ENCODE results near the gene DPYSL4. TPM values are rescaled to one million over a fixed set of nuclear protein-coding genes. Genes with fewer than 3 reads are reported as not detected.

Gene DPYSL4
- total and polyA plus RNA-seq, 2 of the 13 experiments (the other 11 are each of a cell fraction or from before 2014, with no cell fraction given) = 0.84 to 1.2 TPM

DNA sequence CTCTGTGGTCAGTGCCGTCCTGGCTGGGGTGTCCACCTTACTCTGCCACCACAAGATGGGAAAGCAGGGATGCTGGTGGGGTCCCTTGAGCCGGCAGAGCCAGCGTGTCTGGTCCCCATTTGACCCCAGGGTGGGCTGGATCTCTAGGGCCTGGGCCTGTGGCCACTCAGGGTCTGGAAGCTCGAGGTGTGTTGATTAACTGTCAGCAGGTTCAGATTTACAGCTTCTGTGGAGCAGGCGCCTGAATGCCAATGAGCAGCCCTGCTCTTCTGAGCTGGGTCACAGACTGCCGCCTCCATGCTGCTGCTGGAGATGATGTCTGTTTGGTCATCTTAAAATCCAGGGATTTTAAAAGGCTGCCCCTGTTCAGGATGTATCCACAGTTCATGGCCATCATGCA is 11.3 kb upstream of the DPYSL4 start (continued):
- TF ChIP-seq ZNF512B (CRISPR knock-in tag; IDR thresholded peaks at IDR 0.05; ENCODE audit: borderline replicate concordance) = no peak
- TF ChIP-seq ELF4 (CRISPR knock-in tag; IDR thresholded peaks at IDR 0.05; ENCODE audit: borderline replicate concordance) = no peak
- no peak for TF ChIP-seq FOXJ3 (CRISPR knock-in tag; IDR thresholded peaks at IDR 0.05; ENCODE audit: borderline replicate concordance)
- TF ChIP-seq THAP9 (CRISPR knock-in tag; IDR thresholded peaks at IDR 0.05; ENCODE audit: borderline replicate concordance) = no peak
- TF ChIP-seq, protein P1, sequence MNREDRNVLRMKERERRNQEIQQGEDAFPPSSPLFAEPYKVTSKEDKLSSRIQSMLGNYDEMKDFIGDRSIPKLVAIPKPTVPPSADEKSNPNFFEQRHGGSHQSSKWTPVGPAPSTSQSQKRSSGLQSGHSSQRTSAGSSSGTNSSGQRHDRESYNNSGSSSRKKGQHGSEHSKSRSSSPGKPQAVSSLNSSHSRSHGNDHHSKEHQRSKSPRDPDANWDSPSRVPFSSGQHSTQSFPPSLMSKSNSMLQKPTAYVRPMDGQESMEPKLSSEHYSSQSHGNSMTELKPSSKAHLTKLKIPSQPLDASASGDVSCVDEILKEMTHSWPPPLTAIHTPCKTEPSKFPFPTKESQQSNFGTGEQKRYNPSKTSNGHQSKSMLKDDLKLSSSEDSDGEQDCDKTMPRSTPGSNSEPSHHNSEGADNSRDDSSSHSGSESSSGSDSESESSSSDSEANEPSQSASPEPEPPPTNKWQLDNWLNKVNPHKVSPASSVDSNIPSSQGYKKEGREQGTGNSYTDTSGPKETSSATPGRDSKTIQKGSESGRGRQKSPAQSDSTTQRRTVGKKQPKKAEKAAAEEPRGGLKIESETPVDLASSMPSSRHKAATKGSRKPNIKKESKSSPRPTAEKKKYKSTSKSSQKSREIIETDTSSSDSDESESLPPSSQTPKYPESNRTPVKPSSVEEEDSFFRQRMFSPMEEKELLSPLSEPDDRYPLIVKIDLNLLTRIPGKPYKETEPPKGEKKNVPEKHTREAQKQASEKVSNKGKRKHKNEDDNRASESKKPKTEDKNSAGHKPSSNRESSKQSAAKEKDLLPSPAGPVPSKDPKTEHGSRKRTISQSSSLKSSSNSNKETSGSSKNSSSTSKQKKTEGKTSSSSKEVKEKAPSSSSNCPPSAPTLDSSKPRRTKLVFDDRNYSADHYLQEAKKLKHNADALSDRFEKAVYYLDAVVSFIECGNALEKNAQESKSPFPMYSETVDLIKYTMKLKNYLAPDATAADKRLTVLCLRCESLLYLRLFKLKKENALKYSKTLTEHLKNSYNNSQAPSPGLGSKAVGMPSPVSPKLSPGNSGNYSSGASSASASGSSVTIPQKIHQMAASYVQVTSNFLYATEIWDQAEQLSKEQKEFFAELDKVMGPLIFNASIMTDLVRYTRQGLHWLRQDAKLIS (CRISPR knock-in tag; IDR thresholded peaks at IDR 0.05) = no peak
- no peak for TF ChIP-seq ZBTB44 (CRISPR knock-in tag; IDR thresholded peaks at IDR 0.05)
- no peak for TF ChIP-seq ZMYM4 (CRISPR knock-in tag; IDR thresholded peaks at IDR 0.05)
- TF ChIP-seq ZNF570 (CRISPR knock-in tag; IDR thresholded peaks at IDR 0.05; ENCODE audit: borderline replicate concordance) = no peak
